OCI-LY1 (cell line): ENCODE results near the gene GAL3ST1.

ENCODE experiments used
- CTCF ChIP-seq: fragments of 200-600 bp; sonication (generic), shearing (Covaris generic); IDR thresholded peaks from 2 replicates; pipeline ENCODE4 v1.5.1; 2017; ENCODE audit warnings: mild to moderate bottlenecking, antibody characterized with exemption, low read length, moderate library complexity, mixed read lengths
- EZH2 ChIP-seq: fragments of 200-600 bp; sonication (generic), shearing (Covaris generic); IDR thresholded peaks from 2 replicates; pipeline ENCODE4 v1.8.0; 2017; ENCODE audit warnings: borderline replicate concordance, mixed run types, mild to moderate bottlenecking, antibody characterized with exemption, low read length, moderate library complexity, mixed read lengths

GRCh38 chr22:30566125-30566524 is 8.3 kb downstream of the GAL3ST1 start:
- TF ChIP-seq CTCF: no peak
- no peak for TF ChIP-seq EZH2
